GF-D8 (cell line): Measurements from ENCODE around the gene ADAMTS17.

Experiments
- DNase-seq: peaks from one replicate; lab custom pipeline; 2025; lab: John Stamatoyannopoulos, UW

The ADAMTS17 gene

GRCh38 chr15:100198442-100198841 lies 143.3 kb downstream of the ADAMTS17 start:
- no peak for DNase-seq

DNA sequence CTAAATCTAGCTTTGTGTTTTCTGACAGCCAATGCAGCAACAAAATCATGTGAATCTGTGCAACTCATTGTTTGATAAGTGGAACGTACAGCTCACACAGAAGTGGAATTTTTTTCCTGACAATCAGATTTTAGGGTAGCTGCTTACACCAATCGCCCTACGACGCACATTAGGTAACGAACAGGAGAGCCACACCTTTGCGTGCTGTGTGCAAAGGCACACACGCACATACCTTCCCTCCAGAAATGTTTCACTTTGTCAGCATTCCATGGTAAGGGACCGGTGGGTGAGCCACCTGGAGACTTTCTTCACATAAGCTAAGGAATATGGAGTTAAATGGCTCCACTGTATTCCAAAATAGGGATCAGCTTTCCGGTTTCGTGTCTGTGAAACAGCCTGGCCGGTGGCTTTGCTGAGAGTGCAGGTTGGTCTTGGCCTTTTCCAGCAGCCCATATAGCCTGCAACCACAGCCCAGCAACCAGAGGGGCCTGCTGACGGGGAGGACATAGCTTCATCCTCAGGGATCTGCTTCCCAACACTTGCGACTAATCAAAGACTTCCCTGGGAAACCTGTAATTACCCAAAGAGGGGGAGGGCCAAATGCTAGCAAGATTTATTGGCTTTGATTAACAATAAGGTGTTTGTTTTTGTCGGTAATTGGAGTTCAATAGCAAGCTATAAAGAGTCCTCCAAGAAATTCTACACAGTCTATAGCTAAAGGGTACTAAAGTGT lies 145.3 kb downstream of the ADAMTS17 start:
- no peak for DNase-seq

- DNase-seq, result no peak
These were observed 146.8 kb downstream of the ADAMTS17 start for GRCh38 chr15:100194996-100195395.

- no peak for DNase-seq
These were observed 148.4 kb downstream of the ADAMTS17 start for GRCh38 chr15:100193277-100193860.

DNA sequence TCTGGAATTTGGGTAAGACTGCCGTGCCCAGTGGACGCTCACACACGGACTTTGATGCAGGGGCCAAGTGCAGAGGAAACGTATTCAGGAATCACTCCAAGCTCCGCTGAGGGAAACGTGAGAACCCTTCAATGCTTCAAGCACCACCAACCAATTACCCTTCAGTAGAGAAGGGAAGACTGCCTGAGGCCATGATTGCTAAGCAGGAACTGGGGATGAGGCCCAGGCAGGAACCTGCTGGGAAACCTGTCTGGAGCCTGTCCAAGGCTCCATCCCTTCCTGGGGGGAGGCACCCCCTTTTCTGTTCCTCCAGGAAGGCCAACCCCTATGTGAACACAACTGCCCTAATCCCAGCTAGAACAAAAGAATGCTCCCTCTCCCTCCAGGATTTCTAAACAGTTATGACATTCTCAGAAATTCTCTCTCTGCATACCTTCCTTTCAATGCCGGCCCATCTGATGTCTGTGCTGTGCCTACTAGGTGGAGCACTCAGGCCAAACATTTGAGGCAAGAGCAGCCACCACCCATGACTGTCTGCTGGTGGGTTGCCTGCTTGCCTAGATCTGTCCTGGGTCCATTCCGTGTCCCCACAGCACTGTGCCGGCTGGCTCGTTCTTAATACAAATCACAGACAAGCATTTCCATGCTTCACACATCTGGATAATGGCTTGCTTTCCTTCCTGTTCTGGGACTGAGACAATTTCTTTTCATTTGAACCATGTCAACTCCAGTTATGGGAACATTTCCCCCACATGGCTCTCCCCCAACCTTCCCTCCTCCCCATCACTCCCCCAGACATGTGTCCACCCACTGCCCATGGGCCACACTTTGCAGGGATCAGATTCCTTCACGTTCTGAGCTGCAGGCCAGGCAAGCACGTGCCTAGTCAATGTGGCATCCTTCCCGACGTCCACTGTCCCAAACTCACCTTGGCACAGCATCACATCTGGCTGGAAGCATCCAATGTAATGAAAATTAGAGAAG lies 149.4 kb downstream of the ADAMTS17 start:
- DNase-seq, result no peak

- DNase-seq, result no peak
These were observed 150.6 kb downstream of the ADAMTS17 start for GRCh38 chr15:100191161-100191560.

DNA sequence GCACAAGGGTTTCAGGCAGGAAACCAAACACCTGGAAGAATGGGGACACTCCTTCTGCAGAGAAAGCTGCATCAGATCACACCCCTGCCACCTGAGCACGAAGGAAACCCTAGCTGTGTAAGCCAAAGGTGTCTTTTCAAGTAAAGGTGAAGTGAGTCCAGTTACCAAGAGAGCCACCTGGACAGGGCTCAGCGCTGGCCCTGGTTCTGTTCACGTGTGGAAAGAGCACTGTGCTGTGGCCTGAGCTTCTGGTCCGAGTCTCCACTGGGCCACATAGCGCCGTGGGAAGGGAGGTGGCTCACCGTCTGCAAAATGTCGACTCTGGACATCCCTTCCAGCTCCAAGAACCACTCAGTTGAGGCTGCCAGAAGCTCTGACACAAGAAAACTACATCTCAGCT lies 151.1 kb downstream of the ADAMTS17 start:
- DNase-seq, result no peak

DNA sequence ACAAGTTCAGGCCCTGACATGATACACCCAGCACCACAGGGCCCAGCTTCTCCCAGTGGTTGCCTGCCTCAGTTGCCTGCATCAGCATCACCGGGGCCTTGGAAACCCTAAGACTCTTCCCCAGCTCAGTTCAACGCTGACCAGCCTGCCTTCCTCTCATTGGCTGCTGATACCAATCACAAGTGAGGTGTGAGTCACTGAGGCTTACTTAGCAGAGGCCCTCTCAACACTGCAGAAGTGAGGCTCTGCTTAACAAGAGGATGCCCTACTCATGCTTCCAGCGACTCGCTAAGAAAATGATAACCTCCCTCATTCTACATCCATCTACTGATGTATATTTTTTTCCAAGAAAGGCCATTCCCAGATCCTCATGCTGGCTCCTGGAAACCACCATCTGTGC lies 151.9 kb downstream of the ADAMTS17 start:
- DNase-seq, result no peak

GRCh38 chr15:100189319-100189718 lies 152.5 kb downstream of the ADAMTS17 start:
- no peak for DNase-seq

DNA sequence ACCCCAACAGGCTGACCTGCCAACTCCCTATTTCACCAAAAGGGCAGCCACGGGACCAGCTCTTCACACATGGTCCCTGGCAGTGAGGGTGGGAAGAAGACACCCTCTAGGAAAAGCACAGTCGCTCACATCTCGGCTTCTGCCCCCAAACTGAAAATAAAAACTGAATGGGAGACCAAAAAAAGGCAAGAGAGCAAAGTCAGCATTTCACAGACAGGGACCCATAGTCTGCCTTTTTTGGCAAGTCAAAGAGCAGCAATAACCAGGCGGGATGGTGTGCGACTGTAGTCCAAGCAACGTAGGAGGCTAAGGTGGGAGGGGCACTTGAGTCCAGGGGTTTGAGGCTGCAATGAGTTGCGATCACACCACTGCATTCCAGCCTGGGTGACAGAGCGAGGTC lies 154.1 kb downstream of the ADAMTS17 start:
- DNase-seq, result no peak

DNA sequence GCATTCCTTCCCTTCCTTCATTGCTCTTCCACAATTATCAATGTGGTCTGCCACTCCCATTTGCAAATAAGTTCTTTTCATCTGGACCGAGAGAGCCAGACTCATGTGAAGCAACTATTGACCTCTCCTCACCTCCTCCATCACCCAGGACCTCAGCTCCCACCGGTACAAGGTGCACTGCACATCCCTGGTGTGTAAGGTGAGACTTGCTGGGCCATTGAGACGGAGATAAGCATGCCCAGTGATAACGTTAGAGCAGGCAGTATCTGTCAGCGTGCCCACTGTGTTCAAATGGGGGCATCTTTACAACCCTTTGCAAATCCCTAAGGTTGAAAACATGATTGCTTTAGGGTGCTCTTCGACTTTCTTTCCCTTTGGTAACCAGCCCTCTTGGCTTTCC lies 154.8 kb downstream of the ADAMTS17 start:
- no peak for DNase-seq

- no peak for DNase-seq
These were observed 155.4 kb downstream of the ADAMTS17 start for GRCh38 chr15:100186366-100186765.

GRCh38 chr15:100183921-100184495 lies 157.8 kb downstream of the ADAMTS17 start:
- DNase-seq, result no peak

- DNase-seq, result no peak
These were observed 160.9 kb downstream of the ADAMTS17 start for GRCh38 chr15:100180921-100181320.

GRCh38 chr15:100175406-100176114 lies 166.2 kb downstream of the ADAMTS17 start:
- no peak for DNase-seq

DNA sequence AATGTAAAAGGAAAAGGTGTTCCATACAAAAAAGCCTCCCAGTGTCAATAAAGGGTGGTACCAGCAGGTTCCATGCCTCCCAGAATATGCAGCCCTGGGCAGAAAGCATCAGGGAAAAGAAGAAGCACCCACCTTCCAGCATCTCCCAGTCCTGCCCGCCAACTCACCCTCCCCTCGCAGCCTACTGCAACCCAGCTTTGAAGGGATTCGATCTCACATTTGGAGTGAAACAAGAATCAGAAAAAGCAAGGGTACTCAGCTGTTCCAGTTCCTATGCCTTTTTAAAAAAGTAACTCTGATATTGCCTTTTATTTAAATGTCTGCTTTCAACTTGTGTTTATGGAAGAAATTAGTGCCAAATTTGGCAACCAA lies 166.9 kb downstream of the ADAMTS17 start:
- DNase-seq, result no peak

DNA sequence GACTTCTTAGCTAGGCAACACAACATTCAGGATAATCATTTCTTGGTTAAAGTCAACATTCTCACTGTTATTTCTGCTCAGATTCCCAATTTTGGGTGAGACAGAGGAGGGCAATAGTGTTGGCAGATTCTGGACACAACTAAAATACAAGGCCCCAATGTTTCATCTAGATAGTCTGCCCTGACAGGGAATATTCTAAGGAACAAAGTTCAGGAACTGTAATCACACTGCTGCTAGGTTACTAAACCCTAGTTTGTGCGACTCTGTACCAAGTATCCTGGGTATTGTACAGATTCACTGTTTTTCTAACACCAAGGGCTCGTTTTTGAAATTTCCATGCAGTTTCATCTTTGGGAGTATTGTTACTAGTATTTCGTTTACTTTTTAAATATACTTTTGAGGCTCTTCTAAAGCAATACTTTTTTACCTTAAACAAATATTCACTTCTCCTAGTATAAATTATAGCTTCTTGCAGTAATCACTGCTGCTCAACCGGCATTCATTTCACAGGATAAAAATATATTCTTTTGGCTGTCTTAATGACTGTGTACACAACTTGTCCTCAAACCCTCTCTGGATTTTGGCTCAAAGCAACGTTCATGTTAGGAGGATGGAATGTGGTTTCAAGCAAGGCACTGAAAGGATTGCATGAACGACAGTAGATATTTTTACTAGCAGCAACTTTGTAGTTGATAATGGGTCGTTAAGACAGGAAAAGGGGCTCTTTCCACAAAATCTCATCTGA lies 167.4 kb downstream of the ADAMTS17 start:
- DNase-seq, result no peak

DNA sequence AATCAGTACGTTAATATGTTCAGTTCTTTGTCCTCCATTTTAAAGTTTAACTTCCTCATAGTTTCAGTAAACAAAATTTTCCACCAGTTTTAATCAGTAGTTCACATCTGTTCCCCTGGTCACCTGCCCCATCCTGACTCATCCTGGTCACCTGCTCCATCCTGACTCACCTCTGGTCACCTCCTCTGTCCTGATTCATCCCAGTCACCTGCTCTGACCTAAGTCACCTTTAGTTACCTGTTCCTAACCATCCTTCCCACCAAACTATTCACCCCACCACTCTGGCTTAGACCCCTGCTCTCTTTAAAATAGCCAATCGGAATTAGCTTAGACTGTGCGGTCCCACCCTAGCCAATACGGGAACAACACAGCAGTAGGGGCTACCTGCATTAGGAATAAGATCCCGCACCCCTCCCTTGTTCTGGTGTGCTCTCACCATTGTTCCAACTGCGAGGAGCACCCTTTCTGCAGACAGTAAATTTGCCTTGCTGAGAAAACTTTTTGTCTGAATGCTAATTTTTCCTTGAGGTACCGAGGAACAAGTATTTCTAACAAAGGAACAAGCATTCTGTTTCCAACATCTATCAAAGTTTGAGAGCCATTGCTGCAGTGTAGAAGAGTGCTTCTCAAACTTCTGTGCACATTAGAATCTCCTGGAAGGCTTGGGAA lies 169.3 kb downstream of the ADAMTS17 start:
- DNase-seq, result no peak

GRCh38 chr15:100171411-100171810 lies 170.4 kb downstream of the ADAMTS17 start:
- DNase-seq, result no peak
